Keratinocyte (primary cell): Measurements from ENCODE around the gene BOLL. TPM values are rescaled to one million over a fixed set of nuclear protein-coding genes. Genes with fewer than 3 reads are reported as not detected.
"Not testable (repeated sequence)": the region's sequence is repeated elsewhere in the genome, so short reads cannot be mapped to it uniquely, and the experiment has no call there.

ENCODE experiments used
- DNase-seq: peaks from one replicate; pipeline ENCODE4 v3.0.0-alpha.2; 2011; ENCODE audit warnings: low read depth, missing footprints, low spot score
- FAIRE-seq: peaks from 2 replicates; lab custom pipeline; 2011; peaks lifted over from hg19 to GRCh38; lab: Jason Lieb, UNC
- H2AFZ ChIP-seq: 2 replicates; pipeline ENCODE4 v1.6.0; 2012; ENCODE audit warnings: low read length, control low read depth, inconsistent platforms; ENCODE audit not compliant: control insufficient read depth
- H3K27ac ChIP-seq: 2 replicates; pipeline ENCODE4 v1.5.1; 2011; ENCODE audit warnings: low read length; ENCODE audit not compliant: control insufficient read depth, insufficient read depth
- H3K27me3 ChIP-seq: 3 replicates; pipeline ENCODE4 v1.6.0; 2011; ENCODE audit warnings: low read length; ENCODE audit not compliant: control insufficient read depth, insufficient read depth; ENCODE audit errors: extremely low read depth
- H3K36me3 ChIP-seq, 2 experiments: 2 replicates in 1 of 2; 3 replicates in 1 of 2; pipeline ENCODE4 v1.5.1; 2011; ENCODE audit warnings: low read length in 2 of 2, mild to moderate bottlenecking in 1 of 2; ENCODE audit not compliant: control insufficient read depth in 2 of 2, insufficient read depth in 2 of 2; ENCODE audit errors: extremely low read depth in 1 of 2
- H3K4me1 ChIP-seq: 3 replicates; pipeline ENCODE4 v1.5.1; 2011; ENCODE audit warnings: low read length; ENCODE audit not compliant: control insufficient read depth, insufficient read depth; ENCODE audit errors: extremely low read depth
- H3K4me2 ChIP-seq: 3 replicates; pipeline ENCODE4 v1.6.0; 2011; ENCODE audit warnings: low read depth, low read length; ENCODE audit not compliant: control insufficient read depth, insufficient read depth; ENCODE audit errors: extremely low read depth
- H3K4me3 ChIP-seq, 3 experiments: fragments of 200-600 bp in 1 of 3; sonication (generic) in 1 of 3; 2 replicates in 2 of 3; 3 replicates in 1 of 3; pipeline ENCODE4 v1.5.1; 2011 to 2016; ENCODE audit warnings: low read length in 3 of 3, mild to moderate bottlenecking in 3 of 3, control low read depth in 2 of 3, inconsistent platforms in 1 of 3, low read depth in 1 of 3, mixed read lengths in 1 of 3, mixed run types in 1 of 3, moderate library complexity in 1 of 3; ENCODE audit not compliant: control insufficient read depth in 2 of 3, insufficient read depth in 2 of 3; ENCODE audit errors: extremely low read depth in 1 of 3
- H3K79me2 ChIP-seq: 2 replicates; pipeline ENCODE4 v1.6.0; 2012; ENCODE audit warnings: low read length; ENCODE audit not compliant: control insufficient read depth, insufficient read depth
- H3K9ac ChIP-seq: 3 replicates; pipeline ENCODE4 v1.6.0; 2011; ENCODE audit warnings: low read length; ENCODE audit not compliant: control insufficient read depth, insufficient read depth; ENCODE audit errors: extremely low read depth
- H3K9me1 ChIP-seq: 3 replicates; pipeline ENCODE4 v1.6.0; 2011; ENCODE audit warnings: low read length; ENCODE audit not compliant: control insufficient read depth, insufficient read depth; ENCODE audit errors: extremely low read depth
- H3K9me3 ChIP-seq: 2 replicates; pipeline ENCODE4 v1.5.1; 2012; ENCODE audit warnings: low read depth, low read length; ENCODE audit not compliant: control insufficient read depth
- H4K20me1 ChIP-seq: 3 replicates; pipeline ENCODE4 v1.6.0; 2011; ENCODE audit warnings: low read length; ENCODE audit not compliant: control insufficient read depth, insufficient read depth; ENCODE audit errors: extremely low read depth
- CTCF ChIP-seq, 3 experiments: IDR thresholded peaks in 1 of 3; conservative IDR thresholded peaks in 1 of 3; optimal IDR thresholded peaks in 1 of 3; 2 replicates in 2 of 3; 3 replicates in 1 of 3; pipeline versions ENCODE3 to v1.5.1; 2011; ENCODE audit warnings: low read length in 3 of 3, mild to moderate bottlenecking in 3 of 3, moderate library complexity in 2 of 3, control low read depth in 1 of 3, inconsistent platforms in 1 of 3; ENCODE audit not compliant: insufficient read depth in 2 of 3; ENCODE audit errors: extremely low read depth in 1 of 3
- EZH2 ChIP-seq: IDR thresholded peaks from one replicate; pipeline ENCODE4 v1.6.1; 2012; ENCODE audit warnings: inconsistent platforms, mild to moderate bottlenecking, low read length, moderate library complexity
- dilution Hi-C: fragments of 300-500 bp; cut with MboI; formaldehyde crosslinking; loops from one replicate; pipeline ENCODE4 v1.7.0; 2020; ENCODE audit warnings: low sequenced_read_pairs; ENCODE audit not compliant: extremely low pct_ligation_motif_present
- polyA plus RNA-seq, 5 experiments: library from polyadenylated mRNA; depleted of rRNA in 3 of 5; stranded (reverse) in 3 of 5; stranded (forward) in 1 of 5; unstranded in 1 of 5; fragments of >200 nt; gene quantifications; 1 replicate in 1 of 5; 2 replicates in 3 of 5; 3 replicates in 1 of 5; pipeline versions ENCODE4 v1.2.1 to v1.2.3, GENCODE V29; 2011 to 2012; ENCODE audit warnings: missing spikeins in 2 of 5, low read depth in 1 of 5, low replicate concordance in 1 of 5

Gene BOLL
- polyA plus RNA-seq, 1 donor (not counting 4 experiments of a cell fraction or from before 2014, with no cell fraction given) = not detected

GRCh38 chr2:197740200-197740599, 44.9 kb downstream of the BOLL start:
- H3K27ac ChIP-seq = no peak overlapping the region
- no peaks in the 10 kb centered on the region for H3K9me1 ChIP-seq
- DNase-seq (no peak), FAIRE-seq (no peak)
- no peak overlapping the region for H3K4me3 ChIP-seq
- no peaks in the 10 kb centered on the region for H3K79me2 ChIP-seq
- H4K20me1 ChIP-seq = no peaks in the 10 kb centered on the region
- H3K9me3 ChIP-seq = no peaks in the 10 kb centered on the region
- H3K27me3 ChIP-seq = no peaks in the 10 kb centered on the region
- no peaks in the 10 kb centered on the region for H3K36me3 ChIP-seq
- dilution Hi-C loops = no loop called here
- H3K4me2 ChIP-seq = no peak overlapping the region
- H3K9ac ChIP-seq = no peak overlapping the region
- no peak for TF ChIP-seq EZH2
- TF ChIP-seq CTCF (optimal IDR thresholded peaks at IDR 0.05 in 1 of 3, IDR thresholded peaks at IDR 0.05 in 1 of 3, conservative IDR thresholded peaks at IDR 0.05 in 1 of 3; ENCODE audit: extremely low read depth in 1 of 3, insufficient read depth in 2 of 3, low read length in 3 of 3) = no peak
- H3K4me1 ChIP-seq = no peaks in the 10 kb centered on the region
- no peak overlapping the region for H2AFZ ChIP-seq

- H3K9me1 ChIP-seq, H3K79me2 ChIP-seq, H3K9ac ChIP-seq, H4K20me1 ChIP-seq, FAIRE-seq, H3K4me2 ChIP-seq, H2AFZ ChIP-seq, DNase-seq, H3K4me1 ChIP-seq, H3K27me3 ChIP-seq, H3K36me3 ChIP-seq, dilution Hi-C loops, H3K27ac ChIP-seq, H3K4me3 ChIP-seq, H3K9me3 ChIP-seq: not testable (repeated sequence)
These were observed 56.3 kb downstream of the BOLL start for GRCh38 chr2:197728555-197729544.
